HTERT RPE-1 (cell line): ENCODE results near the gene KSR2.
"Not testable (repeated sequence)": the region's sequence is repeated elsewhere in the genome, so short reads cannot be mapped to it uniquely, and the experiment has no call there.

Experiments
- in situ Hi-C: fragments of 300-500 bp; cut with MboI; formaldehyde crosslinking; loops from 4 replicates; pipeline ENCODE4 v1.14.3; 2020; ENCODE audit warnings: low sequenced_read_pairs

The KSR2 gene

DNA sequence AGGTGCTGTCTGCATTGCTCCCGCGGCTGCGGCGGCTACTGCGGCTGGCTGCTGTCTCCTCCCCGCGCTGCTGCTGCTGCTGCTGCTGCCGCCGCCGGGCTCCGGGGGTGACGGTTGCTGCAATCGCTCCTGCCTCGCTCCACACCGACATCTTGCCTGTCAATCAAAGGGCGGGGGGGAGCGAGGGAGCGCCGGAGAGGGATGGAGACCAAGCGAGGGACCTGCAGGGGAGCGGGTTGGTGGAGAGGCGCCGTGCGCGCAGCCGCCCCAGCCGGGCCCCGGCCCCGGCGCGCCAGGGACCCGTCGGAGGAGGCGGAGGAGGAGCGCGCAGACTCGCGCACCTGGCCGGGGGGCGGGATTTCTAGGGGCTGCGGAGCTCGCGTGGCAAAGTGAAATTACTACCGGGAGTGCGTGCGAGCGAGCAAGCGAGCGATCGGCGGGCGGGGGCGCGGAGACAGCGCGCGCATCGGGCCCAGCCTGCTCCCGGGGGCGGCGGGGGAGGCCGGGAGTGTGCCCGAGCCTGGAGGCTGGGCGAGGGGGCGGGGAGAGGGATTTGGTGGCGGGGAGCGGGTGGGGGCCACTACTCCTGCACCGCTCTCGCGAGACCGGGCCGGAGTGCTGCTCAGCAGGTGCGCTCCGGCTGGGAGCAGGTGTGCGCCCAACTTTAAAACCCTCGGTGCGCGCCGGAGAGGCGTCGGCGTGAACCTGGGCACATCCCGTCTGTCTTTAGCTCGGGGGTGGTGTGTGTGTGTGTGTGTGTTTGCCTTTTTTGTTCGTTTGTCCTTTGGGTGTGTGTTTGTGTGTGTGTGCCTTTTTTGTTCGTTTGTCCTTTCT is at the start of gene KSR2:
Gene KSR2, minus strand, starts transcription at position 165 of the 834 bp plus-strand sequence. CDS start 735 bp downstream, outside the sequence.
- in situ Hi-C loops: no loop called here

DNA sequence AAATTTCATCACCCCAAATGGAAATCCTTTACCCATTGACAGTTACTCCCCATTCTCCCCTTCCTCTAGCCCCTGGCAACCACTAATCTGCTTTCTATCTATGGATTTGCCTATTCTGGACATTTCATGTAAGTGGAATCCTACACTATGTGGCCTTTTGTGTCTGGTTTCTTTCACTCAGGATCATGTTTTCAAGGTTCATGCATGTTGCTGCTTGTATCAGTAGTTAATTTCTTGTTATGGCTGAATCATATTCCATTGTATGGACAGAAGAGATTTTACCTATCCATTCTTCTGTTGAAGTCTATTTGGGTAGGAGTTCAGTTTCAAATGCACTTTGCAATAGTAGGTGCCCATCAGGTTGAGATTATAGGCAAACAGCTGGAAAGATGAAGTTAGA is 49.1 kb upstream of the KSR2 start:
- in situ Hi-C loops: no loop called here

- in situ Hi-C loops: no loop called here
These were observed 47.9 kb upstream of the KSR2 start, which contains the start of gene RFC5 for GRCh38 chr12:118016424-118017264. Gene RFC5 (plus strand): TSS chr12:118016703. CDS start chr12:118016828, 125 bp downstream.

DNA sequence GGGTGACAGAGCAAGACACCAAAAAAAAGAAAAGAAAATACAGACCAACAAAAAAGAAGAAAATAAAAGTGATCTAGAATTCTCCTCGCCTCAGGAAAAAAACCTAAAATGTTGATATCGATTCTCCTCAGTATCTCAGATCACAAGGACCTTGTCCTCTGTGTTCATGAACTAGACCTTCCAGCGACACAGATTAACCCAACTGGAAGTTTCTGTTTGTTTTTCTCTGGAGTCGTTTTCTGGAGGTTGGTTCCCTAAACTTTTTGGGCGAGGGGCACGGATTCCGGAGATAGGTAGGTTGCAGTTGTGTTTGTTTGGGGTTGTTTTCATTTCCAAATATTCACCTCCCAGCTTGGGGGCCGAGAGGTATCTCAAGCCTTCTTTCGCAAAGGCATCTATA is 47.2 kb upstream of the KSR2 start:
- in situ Hi-C loops: no loop called here

DNA sequence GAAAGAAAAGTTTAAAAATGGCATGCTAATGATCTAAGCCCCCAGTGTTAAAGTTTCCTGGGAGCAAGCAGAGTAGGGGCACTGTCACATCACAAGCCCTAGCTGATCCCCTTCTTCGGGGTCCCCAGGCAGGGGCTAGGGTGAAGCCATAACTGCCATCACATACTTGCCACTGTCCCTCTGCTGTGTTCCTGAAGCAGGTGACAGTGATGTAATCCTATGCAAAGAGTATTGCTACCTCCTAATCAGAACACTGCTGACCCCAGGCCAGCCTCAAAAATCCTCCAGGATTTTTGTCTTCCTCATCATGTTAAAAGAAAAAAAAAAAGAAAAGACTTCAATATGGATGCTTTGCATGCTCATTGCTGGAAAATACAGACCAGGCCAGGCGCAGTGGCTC is 46.5 kb upstream of the KSR2 start:
- in situ Hi-C loops: no loop called here

- in situ Hi-C loops: no loop called here
These were observed 44.5 kb upstream of the KSR2 start for GRCh38 chr12:118013283-118013682.

GRCh38 chr12:118011961-118012360 is 43.2 kb upstream of the KSR2 start:
- in situ Hi-C loops: no loop called here

GRCh38 chr12:118011377-118011776 is 42.6 kb upstream of the KSR2 start:
- in situ Hi-C loops: no loop called here

GRCh38 chr12:118010903-118011302 is 42.1 kb upstream of the KSR2 start:
- in situ Hi-C loops: no loop called here

GRCh38 chr12:117999806-118000205 is 31.0 kb upstream of the KSR2 start:
- in situ Hi-C loops: not testable (repeated sequence)

DNA sequence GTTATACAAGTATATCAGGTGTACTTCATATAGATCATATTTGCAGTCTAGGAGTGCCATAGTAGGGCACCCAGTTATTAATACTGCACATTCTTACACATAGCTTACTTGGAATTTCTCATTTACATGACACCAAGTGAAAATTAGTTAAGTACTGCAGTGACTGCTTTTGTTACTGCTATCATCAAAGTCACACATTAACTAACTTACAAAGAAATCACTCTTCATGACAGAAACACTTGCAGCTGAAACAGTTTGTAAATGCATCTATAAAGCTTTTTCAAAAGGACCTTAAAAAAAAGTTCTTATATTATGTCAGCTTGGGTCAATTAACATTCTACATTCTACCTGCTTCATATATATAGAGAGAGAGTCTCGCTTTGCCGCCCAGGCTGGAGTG is 29.9 kb upstream of the KSR2 start:
- in situ Hi-C loops: no loop called here

DNA sequence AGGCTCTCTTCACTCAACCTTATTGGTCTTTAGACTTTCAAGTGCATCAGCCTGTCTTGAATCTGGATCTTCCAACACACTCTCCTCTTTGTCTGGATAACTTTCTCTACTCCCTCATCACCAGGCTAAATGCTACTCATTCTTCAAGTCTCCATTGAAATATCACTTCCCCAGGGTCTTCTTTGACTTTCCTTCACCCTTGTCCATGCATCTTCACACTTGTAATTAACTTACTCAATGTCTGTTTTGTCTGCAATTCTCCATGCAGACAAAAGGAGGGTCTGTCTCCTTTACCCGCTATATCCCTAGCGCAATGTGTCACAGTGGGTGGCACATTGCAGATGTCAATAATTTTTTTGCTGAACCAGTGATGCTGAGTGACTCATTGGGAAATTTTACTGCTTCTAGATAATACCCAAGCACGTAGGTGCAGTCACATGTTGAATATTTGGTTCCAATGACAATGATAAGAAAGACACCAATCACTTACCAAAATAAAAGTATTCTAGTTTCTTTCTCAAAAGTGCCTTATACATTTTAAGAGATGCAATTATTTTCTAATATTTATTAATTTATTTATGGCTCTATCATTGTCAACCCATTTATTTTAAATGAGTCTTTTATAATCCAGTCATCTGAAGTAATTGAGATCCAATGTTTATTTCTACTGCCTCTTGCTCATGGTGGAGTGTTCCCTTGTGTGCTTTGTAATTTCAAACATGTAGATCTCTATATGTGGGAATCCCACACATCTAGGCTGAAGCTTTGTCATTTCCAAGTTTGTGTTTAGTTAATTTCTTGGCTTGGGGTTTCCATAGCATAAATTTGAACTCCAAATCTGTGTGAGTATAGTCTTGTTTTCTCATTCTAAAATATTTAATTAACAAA is 26.0 kb upstream of the KSR2 start:
- in situ Hi-C loops: no loop called here

GRCh38 chr12:117986705-117987469 is 18.1 kb upstream of the KSR2 start:
- in situ Hi-C loops: no loop called here

- in situ Hi-C loops: no loop called here
These were observed 16.4 kb upstream of the KSR2 start for GRCh38 chr12:117985182-117985581.

- in situ Hi-C loops: no loop called here
These were observed 12.5 kb upstream of the KSR2 start for GRCh38 chr12:117981267-117981666.

DNA sequence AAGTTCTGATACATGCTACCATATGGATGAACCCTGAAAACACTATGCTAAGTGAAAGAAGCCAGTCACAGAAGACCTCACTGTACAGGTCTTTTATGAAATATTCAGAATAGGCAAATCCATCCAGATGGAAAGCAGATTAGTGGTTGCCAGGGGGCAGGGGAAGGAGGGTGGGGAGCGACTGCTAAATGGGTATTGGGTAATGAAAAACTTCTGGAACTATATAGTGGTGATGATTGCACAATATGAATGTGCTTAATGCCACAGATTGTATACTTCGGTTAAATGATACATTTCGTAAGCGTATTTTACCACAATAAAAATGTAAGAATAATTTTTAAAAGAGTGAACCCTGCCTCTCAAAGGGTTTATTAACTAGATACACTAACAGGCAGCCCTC is 11.8 kb upstream of the KSR2 start:
- in situ Hi-C loops: no loop called here

GRCh38 chr12:117977373-117977772 is 8.6 kb upstream of the KSR2 start:
- in situ Hi-C loops: no loop called here

- in situ Hi-C loops: no loop called here
These were observed 6.2 kb upstream of the KSR2 start for GRCh38 chr12:117975006-117975405.

DNA sequence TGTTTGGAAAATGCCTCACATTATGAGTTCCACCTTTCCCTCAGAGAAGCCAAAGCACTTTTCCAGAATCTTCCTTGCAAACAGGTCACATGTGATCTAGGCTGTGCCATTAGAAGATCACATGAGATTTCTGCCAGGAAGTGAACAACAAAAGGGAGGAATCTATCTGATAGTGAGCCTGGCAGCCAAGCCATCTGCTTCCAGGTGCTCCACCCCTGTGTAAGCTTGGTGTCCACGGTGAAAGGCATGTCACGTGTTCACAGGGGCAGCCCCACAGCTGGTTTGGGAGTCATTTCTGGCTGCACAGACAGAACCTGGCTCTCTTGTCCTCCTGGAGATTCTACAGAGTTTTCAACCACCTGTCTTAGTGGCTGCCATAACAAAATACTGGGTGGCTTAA is 3.5 kb upstream of the KSR2 start:
- in situ Hi-C loops: no loop called here

DNA sequence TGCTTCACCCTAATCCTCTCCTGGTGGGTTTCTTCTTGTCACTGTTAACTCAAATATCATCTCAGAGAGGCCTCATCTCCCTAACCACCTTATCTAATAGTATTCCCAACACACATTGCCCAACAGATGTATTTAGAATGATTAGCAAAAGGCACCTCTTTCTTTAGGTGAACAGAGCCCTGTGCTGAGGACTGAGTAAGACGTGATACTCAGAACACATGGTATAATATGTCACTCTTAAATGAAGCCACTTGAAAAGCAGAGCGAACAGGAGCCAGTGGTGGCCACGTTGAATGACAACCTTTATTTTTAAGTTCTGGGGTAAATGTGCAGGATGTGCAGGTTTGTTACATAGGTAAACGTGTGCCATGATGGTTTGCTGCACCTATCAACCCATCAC is 1.5 kb upstream of the KSR2 start:
- in situ Hi-C loops: no loop called here
